ENCODE measurements around the gene ZNF407. TPM values are rescaled to one million over a fixed set of nuclear protein-coding genes. Genes with fewer than 3 reads are reported as not detected.

Gene ZNF407
- total RNA-seq, 2 experiments from 2014 or later, result 23.2 to 24.7 TPM

GRCh38 chr18:74661691-74662090 lies 64.0 kb downstream of the ZNF407 start:
- no peaks in the 10 kb centered on the region for H3K27me3 Mint-ChIP-seq
- Histone ChIP-seq H3K4me1 (ENCODE audit: insufficient read depth, low read length) (no peaks in the 10 kb centered on the region), H3K36me3 (ENCODE audit: insufficient read depth, low read length) (no peaks in the 10 kb centered on the region), H3K4me3 (ENCODE audit: low read length) (no peak overlapping the region), H3K9me3 (ENCODE audit: control insufficient read depth in 1 of 2, insufficient read depth in 1 of 2, low read length in 2 of 2) (no peaks in the 10 kb centered on the region), H3K27ac (ENCODE audit: low read depth in 1 of 2, low read length in 2 of 2) (no peak overlapping the region), H3K27me3 (ENCODE audit: control insufficient read depth in 1 of 2, insufficient read depth in 2 of 2, low read length in 2 of 2) (no peaks in the 10 kb centered on the region)
- H3K4me1 Mint-ChIP-seq (ENCODE audit: low read depth), result no peaks in the 10 kb centered on the region
- DNase-seq, result no peak
- peaks cover 32% of the 10 kb centered on the region for H3K36me3 Mint-ChIP-seq (ENCODE audit: low read depth)
- intact Hi-C loops (cut with DNase I, micrococcal nuclease), result no loop called here
- no peak for ATAC-seq (ENCODE audit: poor library complexity)
- POLR2A ChIA-PET, result no interaction called here
- no peak overlapping the region for H3K27ac Mint-ChIP-seq
- no peak for TF ChIP-seq CTCF (IDR thresholded peaks at IDR 0.05)
- H3K9me3 Mint-ChIP-seq, result no peaks in the 10 kb centered on the region
- CTCF ChIA-PET, result no interaction called here
- H3K4me3 Mint-ChIP-seq, result no peak overlapping the region

- ATAC-seq (ENCODE audit: poor library complexity), result no peak
- H3K4me1 ChIP-seq (ENCODE audit: insufficient read depth, low read length), result no peaks in the 10 kb centered on the region
- H3K27me3 Mint-ChIP-seq, result no peaks in the 10 kb centered on the region
- H3K27me3 ChIP-seq (ENCODE audit: control insufficient read depth in 1 of 2, insufficient read depth in 2 of 2, low read length in 2 of 2), result no peaks in the 10 kb centered on the region
- intact Hi-C loops (cut with DNase I, micrococcal nuclease), result no loop called here
- TF ChIP-seq CTCF (IDR thresholded peaks at IDR 0.05), result no peak
- H3K27ac Mint-ChIP-seq, result no peak overlapping the region
- no peaks in the 10 kb centered on the region for H3K36me3 ChIP-seq (ENCODE audit: insufficient read depth, low read length)
- POLR2A ChIA-PET, result no interaction called here
- CTCF ChIA-PET, result no interaction called here
- H3K36me3 Mint-ChIP-seq (ENCODE audit: low read depth), result peaks cover 41% of the 10 kb centered on the region
- no peak overlapping the region for H3K4me3 Mint-ChIP-seq
- H3K9me3 ChIP-seq (ENCODE audit: control insufficient read depth in 1 of 2, insufficient read depth in 1 of 2, low read length in 2 of 2), result no peaks in the 10 kb centered on the region
- no peaks in the 10 kb centered on the region for H3K9me3 Mint-ChIP-seq
- H3K4me1 Mint-ChIP-seq (ENCODE audit: low read depth), result no peaks in the 10 kb centered on the region
- no peak for DNase-seq
- H3K27ac ChIP-seq (ENCODE audit: low read depth in 1 of 2, low read length in 2 of 2), result no peak overlapping the region
- H3K4me3 ChIP-seq (ENCODE audit: low read length), result no peak overlapping the region
Observed at GRCh38 chr18:74662622-74663021, 65.0 kb downstream of the ZNF407 start.

- H3K9me3 Mint-ChIP-seq, result no peaks in the 10 kb centered on the region
- POLR2A ChIA-PET, result no interaction called here
- no peaks in the 10 kb centered on the region for H3K27me3 Mint-ChIP-seq
- no peak for ATAC-seq (ENCODE audit: poor library complexity)
- H3K36me3 Mint-ChIP-seq (ENCODE audit: low read depth), result peaks cover 55% of the 10 kb centered on the region
- no peak overlapping the region for H3K4me3 Mint-ChIP-seq
- intact Hi-C loops (cut with DNase I, micrococcal nuclease), result no loop called here
- H3K4me3 ChIP-seq (ENCODE audit: low read length), result no peak overlapping the region
- H3K27ac ChIP-seq (ENCODE audit: low read depth in 1 of 2, low read length in 2 of 2), result no peak overlapping the region
- TF ChIP-seq CTCF (IDR thresholded peaks at IDR 0.05), result no peak
- H3K4me1 ChIP-seq (ENCODE audit: insufficient read depth, low read length), result no peaks in the 10 kb centered on the region
- DNase-seq, result no peak
- H3K27ac Mint-ChIP-seq, result no peak overlapping the region
- CTCF ChIA-PET, result no interaction called here
- H3K36me3 ChIP-seq (ENCODE audit: insufficient read depth, low read length), result no peaks in the 10 kb centered on the region
- H3K4me1 Mint-ChIP-seq (ENCODE audit: low read depth), result no peaks in the 10 kb centered on the region
- no peaks in the 10 kb centered on the region for H3K9me3 ChIP-seq (ENCODE audit: control insufficient read depth in 1 of 2, insufficient read depth in 1 of 2, low read length in 2 of 2)
- H3K27me3 ChIP-seq (ENCODE audit: control insufficient read depth in 1 of 2, insufficient read depth in 2 of 2, low read length in 2 of 2), result no peaks in the 10 kb centered on the region
Observed at GRCh38 chr18:74665346-74665745, 67.7 kb downstream of the ZNF407 start.
